ENCODE data around the gene TRPC4.

TRPC4 gene

DNA sequence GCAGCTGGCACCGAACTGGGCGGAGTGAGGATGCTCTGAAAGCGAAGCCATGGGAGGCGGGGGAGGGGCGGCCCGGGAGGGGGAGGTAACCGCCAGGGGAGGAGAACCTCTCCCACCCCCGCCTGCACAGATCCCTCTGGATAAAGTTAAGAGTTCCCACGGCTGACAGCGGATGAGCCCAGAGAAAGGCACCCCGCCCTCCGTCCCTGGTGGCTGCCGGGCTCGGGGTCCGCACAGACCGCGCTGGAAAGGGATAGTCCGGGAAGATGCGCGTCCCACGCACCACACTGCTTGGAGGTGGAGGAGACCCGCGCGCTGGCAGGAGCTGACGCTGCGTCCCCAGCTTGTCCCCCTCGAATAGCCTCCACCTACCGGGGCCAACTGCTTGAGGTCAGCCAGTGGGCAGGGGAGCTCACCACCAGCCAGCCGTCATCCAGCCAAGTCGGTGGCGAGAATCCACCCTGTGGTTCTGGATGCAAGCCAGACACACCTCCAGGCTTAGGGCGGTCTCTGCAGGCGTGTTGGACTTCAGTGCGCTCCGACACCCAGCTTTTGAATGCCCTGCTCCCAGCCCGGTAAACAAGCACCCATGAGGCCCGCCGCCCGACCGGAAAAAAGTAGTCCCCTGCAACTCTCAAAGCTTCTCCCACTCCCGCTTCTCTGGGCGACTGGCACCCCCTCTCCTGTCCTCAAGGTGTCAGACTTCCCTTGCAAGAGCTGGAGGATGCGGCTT is at the start of gene TRPC4:
Gene TRPC4, minus strand, starts transcription at position 17 of the 733 bp plus-strand sequence. CDS start 86,439 bp downstream, outside the sequence.
- DNase-seq (ENCODE audit: low read depth): no peak

GRCh38 chr13:37918751-37919150 is 49.2 kb upstream of the TRPC4 start:
- DNase-seq (ENCODE audit: low read depth): no peak

DNA sequence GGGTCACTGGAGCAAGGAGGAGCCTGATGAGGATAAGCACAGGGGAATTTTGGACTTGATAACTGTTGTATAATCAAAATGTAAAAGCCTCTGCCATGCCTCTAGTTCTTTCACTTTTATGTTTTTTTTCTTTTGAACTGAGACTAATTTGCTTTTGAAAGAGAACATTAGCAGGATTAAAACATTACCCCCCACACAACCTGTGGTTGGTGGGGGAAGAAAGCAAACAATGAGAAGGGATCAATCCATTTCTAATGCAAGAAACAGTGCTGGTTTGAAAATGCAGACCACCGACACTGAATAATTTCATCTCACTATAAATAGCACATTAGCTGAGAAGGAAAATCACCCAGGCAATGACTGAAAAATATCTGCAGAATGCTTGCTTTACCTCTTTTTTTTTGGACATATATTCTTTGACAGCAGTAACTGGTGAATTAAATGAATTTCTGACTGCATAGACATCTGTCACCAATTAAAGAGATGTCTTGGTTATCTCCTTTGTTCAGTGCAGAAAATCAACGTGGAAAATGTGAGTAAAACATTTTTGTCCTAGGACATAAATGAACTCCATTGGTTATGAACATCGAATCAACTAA is 48.6 kb upstream of the TRPC4 start:
- no peak for DNase-seq (ENCODE audit: low read depth)

DNA sequence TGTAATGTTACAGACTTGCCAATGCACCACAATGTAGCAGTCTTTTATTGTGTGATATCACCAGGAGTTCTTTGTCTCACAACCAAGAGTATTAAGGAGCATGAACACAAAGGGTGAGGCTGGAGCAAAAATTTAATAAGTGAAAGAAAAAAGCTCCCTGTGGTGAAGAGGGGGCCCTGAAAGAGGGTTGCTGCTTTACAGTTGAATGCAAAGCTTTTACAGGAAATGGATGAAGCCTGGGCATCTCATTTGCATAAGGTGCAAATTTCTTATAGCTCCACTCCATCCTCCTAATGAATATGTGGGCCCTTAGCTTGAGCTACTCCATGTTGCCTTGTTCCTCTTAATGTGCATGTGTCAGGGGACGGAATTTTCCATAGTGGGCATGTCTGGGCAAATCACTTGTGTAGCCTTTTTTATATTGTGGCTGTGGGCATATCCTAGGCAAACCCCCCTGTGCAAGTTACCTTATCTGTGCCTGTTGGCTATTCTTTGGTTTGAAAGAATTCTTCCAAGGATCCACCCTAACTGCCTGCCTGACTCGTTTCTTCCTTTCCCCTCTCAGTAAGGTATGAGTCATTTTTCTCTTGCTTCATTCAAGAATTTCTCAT is 45.3 kb upstream of the TRPC4 start:
- no peak for DNase-seq (ENCODE audit: low read depth)

DNA sequence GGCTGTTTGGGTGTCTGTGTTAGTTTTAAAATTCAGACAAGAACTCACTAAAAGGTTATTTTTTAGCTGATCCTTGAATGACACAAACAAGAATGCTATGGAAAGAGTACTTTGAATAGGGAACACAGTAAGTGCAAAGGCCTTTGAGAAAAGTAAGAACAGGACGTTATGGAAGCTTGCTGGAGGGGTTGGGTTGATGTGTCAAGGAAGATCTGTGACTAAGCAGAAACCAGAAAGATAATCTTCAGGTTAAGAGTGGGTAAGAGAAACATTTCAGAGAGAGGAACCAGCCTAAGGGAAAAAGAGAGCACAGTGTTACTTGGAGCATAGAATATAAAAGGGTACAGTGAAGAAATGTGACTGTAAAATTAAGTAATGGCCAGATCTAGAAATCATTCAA is 41.2 kb upstream of the TRPC4 start:
- DNase-seq (ENCODE audit: low read depth): no peak

- no peak for DNase-seq (ENCODE audit: low read depth)
Observed at GRCh38 chr13:37906880-37907279, 37.3 kb upstream of the TRPC4 start.

DNA sequence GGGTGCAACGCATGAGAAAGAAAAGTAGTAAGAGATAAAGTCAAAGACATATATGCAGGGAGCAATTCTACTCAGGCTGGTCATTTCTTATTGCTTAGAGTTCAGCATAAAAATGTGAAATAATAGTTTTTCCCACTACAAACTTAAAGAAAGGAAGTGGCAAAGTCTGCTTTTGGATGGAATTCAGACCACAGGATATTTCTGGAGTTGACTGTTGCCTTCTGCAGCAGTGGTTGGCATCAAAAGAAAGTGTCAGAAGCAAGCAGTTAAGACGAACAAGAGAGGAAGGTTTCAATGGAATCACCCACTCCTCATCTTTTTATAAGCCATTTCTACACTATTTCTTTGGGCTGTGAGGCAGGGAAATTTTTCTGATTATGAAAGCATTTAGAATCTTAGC is 36.2 kb upstream of the TRPC4 start:
- no peak for DNase-seq (ENCODE audit: low read depth)

GRCh38 chr13:37899753-37900152 is 30.2 kb upstream of the TRPC4 start:
- DNase-seq (ENCODE audit: low read depth): no peak

- no peak for DNase-seq (ENCODE audit: low read depth)
Observed at GRCh38 chr13:37893321-37893720, 23.7 kb upstream of the TRPC4 start.

- DNase-seq (ENCODE audit: low read depth): no peak
Observed at GRCh38 chr13:37889820-37890219, 20.2 kb upstream of the TRPC4 start.

GRCh38 chr13:37889102-37889501 is 19.5 kb upstream of the TRPC4 start:
- no peak for DNase-seq (ENCODE audit: low read depth)

- DNase-seq (ENCODE audit: low read depth): no peak
Observed at GRCh38 chr13:37886879-37887278, 17.3 kb upstream of the TRPC4 start.

- no peak for DNase-seq (ENCODE audit: low read depth)
Observed at GRCh38 chr13:37884674-37885073, 15.1 kb upstream of the TRPC4 start.

DNA sequence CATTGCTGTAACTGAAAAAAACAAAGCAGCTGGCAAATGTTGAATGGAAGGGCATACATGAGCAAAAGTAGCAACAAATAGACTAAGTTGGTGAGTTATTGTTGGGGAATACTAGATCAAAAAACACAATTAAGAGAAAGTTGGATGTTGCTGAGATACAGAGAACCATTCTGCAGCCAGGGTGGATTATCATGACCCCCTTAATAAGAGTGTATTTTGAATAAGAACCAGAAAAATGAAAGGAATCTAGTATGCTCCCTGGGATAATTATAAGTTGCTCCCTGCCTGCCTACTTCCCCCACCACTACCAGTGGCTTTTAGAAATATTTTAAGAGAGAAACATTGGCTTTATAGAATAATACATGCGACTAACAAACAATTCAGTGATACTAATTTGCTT is 14.5 kb upstream of the TRPC4 start:
- DNase-seq (ENCODE audit: low read depth): no peak

GRCh38 chr13:37878921-37879320 is 9.3 kb upstream of the TRPC4 start:
- no peak for DNase-seq (ENCODE audit: low read depth)

GRCh38 chr13:37878496-37878895 is 8.9 kb upstream of the TRPC4 start:
- no peak for DNase-seq (ENCODE audit: low read depth)

GRCh38 chr13:37870895-37871550 is 1.5 kb upstream of the TRPC4 start:
- DNase-seq (ENCODE audit: low read depth): no peak

DNA sequence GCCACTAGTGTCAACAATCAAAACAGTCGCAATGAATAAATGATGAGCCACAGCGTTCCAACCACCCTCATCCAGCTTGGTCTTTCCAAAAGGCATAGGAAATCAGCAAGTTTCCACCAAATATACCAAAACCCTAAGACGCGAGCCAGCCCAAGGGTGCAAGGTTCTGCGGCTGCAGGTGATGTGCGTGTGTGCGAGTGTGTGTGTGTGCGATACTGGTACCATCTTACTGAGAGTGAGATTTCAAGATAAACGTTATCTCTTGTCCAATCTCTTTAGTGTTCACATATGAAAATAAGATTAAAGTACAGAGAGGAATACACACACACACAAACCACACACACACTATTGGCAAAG is 895 bp upstream of the TRPC4 start:
- DNase-seq (ENCODE audit: low read depth): no peak

GRCh38 chr13:37869506-37869755 is 141 bp downstream of the TRPC4 start:
- DNase-seq (ENCODE audit: low read depth): no peak

DNA sequence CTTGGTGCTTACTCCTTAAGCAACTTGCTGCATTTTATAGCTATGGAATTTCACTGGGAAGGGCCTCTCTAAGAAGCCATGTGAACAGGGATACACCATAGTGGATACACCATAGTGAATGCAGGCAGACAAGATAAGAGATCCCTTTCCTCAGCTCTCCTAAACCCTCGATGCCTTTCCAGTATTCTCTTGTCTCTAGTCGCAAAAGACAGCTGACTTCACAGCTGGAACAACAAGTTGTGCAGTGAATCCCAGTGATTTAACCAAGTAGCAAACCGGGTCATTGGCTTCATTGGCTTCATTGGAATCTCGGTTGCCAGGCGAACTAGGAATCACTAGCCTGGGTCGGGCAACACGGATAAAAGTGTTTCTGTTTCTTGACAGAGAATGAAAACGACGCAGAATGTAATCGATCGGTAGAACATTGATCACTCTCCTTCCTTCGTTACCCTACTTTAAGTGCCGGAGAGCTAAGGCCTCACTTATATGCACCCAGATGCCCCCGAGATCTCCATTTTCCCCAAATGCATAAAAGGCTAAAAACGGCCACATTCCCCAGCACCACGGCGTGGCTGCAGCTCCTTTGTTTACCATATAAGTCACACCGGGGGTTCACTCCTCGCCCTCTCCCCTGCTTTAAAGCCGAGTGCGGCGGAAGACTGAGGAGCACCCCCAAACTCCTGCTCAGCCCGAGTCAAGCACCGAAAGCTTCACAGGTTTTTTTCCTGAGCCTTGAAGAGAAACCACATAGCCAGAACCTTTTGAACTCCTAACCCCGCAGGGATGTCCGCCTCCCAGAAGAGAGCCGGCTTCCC is 674 bp downstream of the TRPC4 start:
- DNase-seq (ENCODE audit: low read depth): no peak

- DNase-seq (ENCODE audit: low read depth): no peak
Observed at GRCh38 chr13:37863708-37864107, 5.9 kb downstream of the TRPC4 start.

GRCh38 chr13:37835392-37835791 is 34.2 kb downstream of the TRPC4 start:
- no peak for DNase-seq (ENCODE audit: low read depth)

DNA sequence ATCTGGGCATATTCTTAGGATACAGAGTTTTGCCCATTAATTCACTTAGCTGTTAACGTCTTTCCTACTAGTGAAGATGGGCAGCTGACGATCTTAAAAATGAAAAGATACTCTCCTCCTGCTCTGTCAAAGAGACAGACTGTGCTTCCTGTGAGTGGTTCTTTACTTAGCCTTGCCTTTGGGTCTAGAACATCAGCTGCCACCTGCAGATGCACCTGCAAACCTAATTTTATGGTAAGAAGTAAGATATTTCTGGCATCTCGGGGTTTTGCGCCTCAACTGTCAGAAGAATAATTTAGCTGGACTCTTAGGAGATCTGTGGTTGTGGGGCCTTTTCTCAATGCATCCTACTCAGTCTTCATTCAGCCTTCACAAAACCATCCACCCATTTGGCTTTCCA is 36.2 kb downstream of the TRPC4 start:
- DNase-seq (ENCODE audit: low read depth): no peak
